ENCODE results near the gene MPDU1. TPM values are rescaled to one million over a fixed set of nuclear protein-coding genes. Genes with fewer than 3 reads are reported as not detected.

Gene MPDU1
- total and polyA plus RNA-seq, 10 of the 15 experiments (the other 5 are each of a cell fraction or from before 2014, with no cell fraction given), result 3.6 to 138 (median 78.9) TPM

DNA sequence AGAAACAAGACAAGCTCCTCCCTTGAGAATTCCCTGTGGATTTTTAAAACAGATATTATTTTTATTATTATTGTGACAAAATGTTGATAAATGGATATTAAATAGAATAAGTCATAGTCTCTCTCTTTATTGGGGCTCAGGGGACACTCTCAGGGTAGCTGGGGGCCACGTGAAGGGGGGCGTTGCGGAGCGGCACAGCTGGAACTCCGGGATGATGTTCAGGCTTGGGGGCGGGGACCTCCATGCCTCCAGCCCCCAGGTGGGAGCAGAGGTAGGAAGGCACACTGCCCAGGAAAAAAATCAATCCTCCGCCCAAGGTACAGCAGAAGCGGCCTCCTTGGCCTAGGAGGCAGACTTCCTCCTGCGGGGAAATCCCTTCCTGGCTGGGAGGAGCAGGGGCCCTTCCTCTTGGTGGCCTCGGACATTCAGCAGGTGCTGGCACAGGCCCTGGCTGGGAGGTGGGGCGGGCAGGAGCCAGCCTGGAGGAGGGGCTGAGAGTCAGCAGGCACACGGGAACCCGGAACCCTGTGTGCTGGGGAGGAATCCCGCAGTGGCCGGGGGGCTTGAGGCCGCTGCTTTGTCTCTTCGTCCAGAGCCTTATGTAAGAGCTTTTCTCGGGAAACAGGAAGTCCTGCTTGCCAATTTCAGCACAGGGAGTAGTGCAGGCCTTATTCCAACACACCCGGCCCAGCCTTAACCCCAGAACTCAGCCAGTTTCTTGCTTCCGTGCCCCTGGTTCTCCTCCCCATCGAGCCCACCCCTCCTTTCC is 25.7 kb upstream of the MPDU1 start (continued):
- TF ChIP-seq SIX5 (IDR thresholded peaks at IDR 0.05; ENCODE audit: low read depth, low read length, severe bottlenecking) (no peak), BHLHE40 (IDR thresholded peaks at IDR 0.05; ENCODE audit: borderline replicate concordance in 1 of 2, low read depth in 2 of 2, low read length in 1 of 2) (peak in 1 of 2 experiments; percentile 76; a peak in 3 of 4 replicates), ATF7 (IDR thresholded peaks at IDR 0.05; ENCODE audit: low read depth) (no peak), PML (IDR thresholded peaks at IDR 0.05; ENCODE audit: low read length) (no peak; the same call in 1 of the 2 replicates), CREM (IDR thresholded peaks at IDR 0.05; ENCODE audit: low read depth) (no peak), POLR2AphosphoS5 (IDR thresholded peaks at IDR 0.05; ENCODE audit: low read length) (peak; percentile 64), BMI1 (IDR thresholded peaks at IDR 0.05; ENCODE audit: borderline replicate concordance) (no peak)
- TF ChIP-seq, protein P1, sequence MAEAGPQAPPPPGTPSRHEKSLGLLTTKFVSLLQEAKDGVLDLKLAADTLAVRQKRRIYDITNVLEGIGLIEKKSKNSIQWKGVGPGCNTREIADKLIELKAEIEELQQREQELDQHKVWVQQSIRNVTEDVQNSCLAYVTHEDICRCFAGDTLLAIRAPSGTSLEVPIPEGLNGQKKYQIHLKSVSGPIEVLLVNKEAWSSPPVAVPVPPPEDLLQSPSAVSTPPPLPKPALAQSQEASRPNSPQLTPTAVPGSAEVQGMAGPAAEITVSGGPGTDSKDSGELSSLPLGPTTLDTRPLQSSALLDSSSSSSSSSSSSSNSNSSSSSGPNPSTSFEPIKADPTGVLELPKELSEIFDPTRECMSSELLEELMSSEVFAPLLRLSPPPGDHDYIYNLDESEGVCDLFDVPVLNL (IDR thresholded peaks at IDR 0.05; ENCODE audit: low read depth, low read length), result no peak
- TF ChIP-seq, protein P2, sequence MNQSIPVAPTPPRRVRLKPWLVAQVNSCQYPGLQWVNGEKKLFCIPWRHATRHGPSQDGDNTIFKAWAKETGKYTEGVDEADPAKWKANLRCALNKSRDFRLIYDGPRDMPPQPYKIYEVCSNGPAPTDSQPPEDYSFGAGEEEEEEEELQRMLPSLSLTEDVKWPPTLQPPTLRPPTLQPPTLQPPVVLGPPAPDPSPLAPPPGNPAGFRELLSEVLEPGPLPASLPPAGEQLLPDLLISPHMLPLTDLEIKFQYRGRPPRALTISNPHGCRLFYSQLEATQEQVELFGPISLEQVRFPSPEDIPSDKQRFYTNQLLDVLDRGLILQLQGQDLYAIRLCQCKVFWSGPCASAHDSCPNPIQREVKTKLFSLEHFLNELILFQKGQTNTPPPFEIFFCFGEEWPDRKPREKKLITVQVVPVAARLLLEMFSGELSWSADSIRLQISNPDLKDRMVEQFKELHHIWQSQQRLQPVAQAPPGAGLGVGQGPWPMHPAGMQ (IDR thresholded peaks at IDR 0.05; ENCODE audit: borderline replicate concordance), result no peak
- TF ChIP-seq, protein P3, sequence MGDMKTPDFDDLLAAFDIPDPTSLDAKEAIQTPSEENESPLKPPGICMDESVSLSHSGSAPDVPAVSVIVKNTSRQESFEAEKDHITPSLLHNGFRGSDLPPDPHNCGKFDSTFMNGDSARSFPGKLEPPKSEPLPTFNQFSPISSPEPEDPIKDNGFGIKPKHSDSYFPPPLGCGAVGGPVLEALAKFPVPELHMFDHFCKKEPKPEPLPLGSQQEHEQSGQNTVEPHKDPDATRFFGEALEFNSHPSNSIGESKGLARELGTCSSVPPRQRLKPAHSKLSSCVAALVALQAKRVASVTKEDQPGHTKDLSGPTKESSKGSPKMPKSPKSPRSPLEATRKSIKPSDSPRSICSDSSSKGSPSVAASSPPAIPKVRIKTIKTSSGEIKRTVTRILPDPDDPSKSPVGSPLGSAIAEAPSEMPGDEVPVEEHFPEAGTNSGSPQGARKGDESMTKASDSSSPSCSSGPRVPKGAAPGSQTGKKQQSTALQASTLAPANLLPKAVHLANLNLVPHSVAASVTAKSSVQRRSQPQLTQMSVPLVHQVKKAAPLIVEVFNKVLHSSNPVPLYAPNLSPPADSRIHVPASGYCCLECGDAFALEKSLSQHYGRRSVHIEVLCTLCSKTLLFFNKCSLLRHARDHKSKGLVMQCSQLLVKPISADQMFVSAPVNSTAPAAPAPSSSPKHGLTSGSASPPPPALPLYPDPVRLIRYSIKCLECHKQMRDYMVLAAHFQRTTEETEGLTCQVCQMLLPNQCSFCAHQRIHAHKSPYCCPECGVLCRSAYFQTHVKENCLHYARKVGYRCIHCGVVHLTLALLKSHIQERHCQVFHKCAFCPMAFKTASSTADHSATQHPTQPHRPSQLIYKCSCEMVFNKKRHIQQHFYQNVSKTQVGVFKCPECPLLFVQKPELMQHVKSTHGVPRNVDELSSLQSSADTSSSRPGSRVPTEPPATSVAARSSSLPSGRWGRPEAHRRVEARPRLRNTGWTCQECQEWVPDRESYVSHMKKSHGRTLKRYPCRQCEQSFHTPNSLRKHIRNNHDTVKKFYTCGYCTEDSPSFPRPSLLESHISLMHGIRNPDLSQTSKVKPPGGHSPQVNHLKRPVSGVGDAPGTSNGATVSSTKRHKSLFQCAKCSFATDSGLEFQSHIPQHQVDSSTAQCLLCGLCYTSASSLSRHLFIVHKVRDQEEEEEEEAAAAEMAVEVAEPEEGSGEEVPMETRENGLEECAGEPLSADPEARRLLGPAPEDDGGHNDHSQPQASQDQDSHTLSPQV (IDR thresholded peaks at IDR 0.05), result no peak
- TF ChIP-seq, protein P4, sequence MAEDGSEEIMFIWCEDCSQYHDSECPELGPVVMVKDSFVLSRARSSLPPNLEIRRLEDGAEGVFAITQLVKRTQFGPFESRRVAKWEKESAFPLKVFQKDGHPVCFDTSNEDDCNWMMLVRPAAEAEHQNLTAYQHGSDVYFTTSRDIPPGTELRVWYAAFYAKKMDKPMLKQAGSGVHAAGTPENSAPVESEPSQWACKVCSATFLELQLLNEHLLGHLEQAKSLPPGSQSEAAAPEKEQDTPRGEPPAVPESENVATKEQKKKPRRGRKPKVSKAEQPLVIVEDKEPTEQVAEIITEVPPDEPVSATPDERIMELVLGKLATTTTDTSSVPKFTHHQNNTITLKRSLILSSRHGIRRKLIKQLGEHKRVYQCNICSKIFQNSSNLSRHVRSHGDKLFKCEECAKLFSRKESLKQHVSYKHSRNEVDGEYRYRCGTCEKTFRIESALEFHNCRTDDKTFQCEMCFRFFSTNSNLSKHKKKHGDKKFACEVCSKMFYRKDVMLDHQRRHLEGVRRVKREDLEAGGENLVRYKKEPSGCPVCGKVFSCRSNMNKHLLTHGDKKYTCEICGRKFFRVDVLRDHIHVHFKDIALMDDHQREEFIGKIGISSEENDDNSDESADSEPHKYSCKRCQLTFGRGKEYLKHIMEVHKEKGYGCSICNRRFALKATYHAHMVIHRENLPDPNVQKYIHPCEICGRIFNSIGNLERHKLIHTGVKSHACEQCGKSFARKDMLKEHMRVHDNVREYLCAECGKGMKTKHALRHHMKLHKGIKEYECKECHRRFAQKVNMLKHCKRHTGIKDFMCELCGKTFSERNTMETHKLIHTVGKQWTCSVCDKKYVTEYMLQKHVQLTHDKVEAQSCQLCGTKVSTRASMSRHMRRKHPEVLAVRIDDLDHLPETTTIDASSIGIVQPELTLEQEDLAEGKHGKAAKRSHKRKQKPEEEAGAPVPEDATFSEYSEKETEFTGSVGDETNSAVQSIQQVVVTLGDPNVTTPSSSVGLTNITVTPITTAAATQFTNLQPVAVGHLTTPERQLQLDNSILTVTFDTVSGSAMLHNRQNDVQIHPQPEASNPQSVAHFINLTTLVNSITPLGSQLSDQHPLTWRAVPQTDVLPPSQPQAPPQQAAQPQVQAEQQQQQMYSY (CRISPR knock-in tag; IDR thresholded peaks at IDR 0.05), result no peak
- TF ChIP-seq, protein P5, sequence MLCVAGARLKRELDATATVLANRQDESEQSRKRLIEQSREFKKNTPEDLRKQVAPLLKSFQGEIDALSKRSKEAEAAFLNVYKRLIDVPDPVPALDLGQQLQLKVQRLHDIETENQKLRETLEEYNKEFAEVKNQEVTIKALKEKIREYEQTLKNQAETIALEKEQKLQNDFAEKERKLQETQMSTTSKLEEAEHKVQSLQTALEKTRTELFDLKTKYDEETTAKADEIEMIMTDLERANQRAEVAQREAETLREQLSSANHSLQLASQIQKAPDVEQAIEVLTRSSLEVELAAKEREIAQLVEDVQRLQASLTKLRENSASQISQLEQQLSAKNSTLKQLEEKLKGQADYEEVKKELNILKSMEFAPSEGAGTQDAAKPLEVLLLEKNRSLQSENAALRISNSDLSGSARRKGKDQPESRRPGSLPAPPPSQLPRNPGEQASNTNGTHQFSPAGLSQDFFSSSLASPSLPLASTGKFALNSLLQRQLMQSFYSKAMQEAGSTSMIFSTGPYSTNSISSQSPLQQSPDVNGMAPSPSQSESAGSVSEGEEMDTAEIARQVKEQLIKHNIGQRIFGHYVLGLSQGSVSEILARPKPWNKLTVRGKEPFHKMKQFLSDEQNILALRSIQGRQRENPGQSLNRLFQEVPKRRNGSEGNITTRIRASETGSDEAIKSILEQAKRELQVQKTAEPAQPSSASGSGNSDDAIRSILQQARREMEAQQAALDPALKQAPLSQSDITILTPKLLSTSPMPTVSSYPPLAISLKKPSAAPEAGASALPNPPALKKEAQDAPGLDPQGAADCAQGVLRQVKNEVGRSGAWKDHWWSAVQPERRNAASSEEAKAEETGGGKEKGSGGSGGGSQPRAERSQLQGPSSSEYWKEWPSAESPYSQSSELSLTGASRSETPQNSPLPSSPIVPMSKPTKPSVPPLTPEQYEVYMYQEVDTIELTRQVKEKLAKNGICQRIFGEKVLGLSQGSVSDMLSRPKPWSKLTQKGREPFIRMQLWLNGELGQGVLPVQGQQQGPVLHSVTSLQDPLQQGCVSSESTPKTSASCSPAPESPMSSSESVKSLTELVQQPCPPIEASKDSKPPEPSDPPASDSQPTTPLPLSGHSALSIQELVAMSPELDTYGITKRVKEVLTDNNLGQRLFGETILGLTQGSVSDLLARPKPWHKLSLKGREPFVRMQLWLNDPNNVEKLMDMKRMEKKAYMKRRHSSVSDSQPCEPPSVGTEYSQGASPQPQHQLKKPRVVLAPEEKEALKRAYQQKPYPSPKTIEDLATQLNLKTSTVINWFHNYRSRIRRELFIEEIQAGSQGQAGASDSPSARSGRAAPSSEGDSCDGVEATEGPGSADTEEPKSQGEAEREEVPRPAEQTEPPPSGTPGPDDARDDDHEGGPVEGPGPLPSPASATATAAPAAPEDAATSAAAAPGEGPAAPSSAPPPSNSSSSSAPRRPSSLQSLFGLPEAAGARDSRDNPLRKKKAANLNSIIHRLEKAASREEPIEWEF (IDR thresholded peaks at IDR 0.05; ENCODE audit: insufficient replicate concordance, low read depth, low read length), result no peak

All from GM12878 (cell line).